GM19239 (cell line): Measurements from ENCODE around the gene ZC3H14.

Source experiments
- DNase-seq: peaks from one replicate; pipeline ENCODE4 v3.0.0; 2011; ENCODE audit warnings: low spot score; ENCODE audit not compliant: insufficient read length
- FAIRE-seq: peaks from 2 replicates; lab custom pipeline; 2011; peaks lifted over from hg19 to GRCh38; lab: Jason Lieb, UNC

Gene ZC3H14

GRCh38 chr14:88551094-88551870 is 11.6 kb upstream of the ZC3H14 start:
- DNase-seq: no peak
- FAIRE-seq: no peak

- no peak for FAIRE-seq
- no peak for DNase-seq
Measured at GRCh38 chr14:88551980-88552431, 10.8 kb upstream of the ZC3H14 start.

GRCh38 chr14:88552876-88553275 is 10.0 kb upstream of the ZC3H14 start:
- DNase-seq (no peak), FAIRE-seq (peak; percentile 57)

- DNase-seq (no peak), FAIRE-seq (no peak)
Measured at GRCh38 chr14:88553886-88554456, 8.9 kb upstream of the ZC3H14 start.

GRCh38 chr14:88554457-88555286 is 8.2 kb upstream of the ZC3H14 start, which contains the start of gene PTPN21:
TSS of gene PTPN21 (minus strand) at chr14:88555007. CDS start at chr14:88550417, 4,590 bp downstream.
- DNase-seq (peak; percentile 42), FAIRE-seq (no peak)

- DNase-seq (no peak), FAIRE-seq (no peak)
Measured at GRCh38 chr14:88556581-88556980, 6.3 kb upstream of the ZC3H14 start.

- FAIRE-seq (no peak), DNase-seq (no peak)
Measured at GRCh38 chr14:88559852-88560251, 3.0 kb upstream of the ZC3H14 start.

- FAIRE-seq (no peak), DNase-seq (no peak)
Measured at GRCh38 chr14:88562532-88562830, 356 bp upstream of the ZC3H14 start.

GRCh38 chr14:88563845-88564244 is 1.0 kb downstream of the ZC3H14 start:
- DNase-seq: no peak
- FAIRE-seq: no peak

GRCh38 chr14:88565427-88565826 is 2.6 kb downstream of the ZC3H14 start:
- DNase-seq (no peak), FAIRE-seq (no peak)

GRCh38 chr14:88568196-88568595 is 5.4 kb downstream of the ZC3H14 start:
- FAIRE-seq: no peak
- no peak for DNase-seq

GRCh38 chr14:88572117-88572516 is 9.3 kb downstream of the ZC3H14 start:
- FAIRE-seq (no peak), DNase-seq (no peak)

GRCh38 chr14:88576222-88576621 is 13.4 kb downstream of the ZC3H14 start:
- DNase-seq (no peak), FAIRE-seq (no peak)

- FAIRE-seq (no peak), DNase-seq (no peak)
Measured at GRCh38 chr14:88584451-88584850, 21.6 kb downstream of the ZC3H14 start.

- no peak for DNase-seq
- FAIRE-seq: no peak
Measured at GRCh38 chr14:88588081-88588480, 25.2 kb downstream of the ZC3H14 start.

GRCh38 chr14:88590173-88590572 is 27.3 kb downstream of the ZC3H14 start:
- no peak for FAIRE-seq
- DNase-seq: no peak

- FAIRE-seq (no peak), DNase-seq (no peak)
Measured at GRCh38 chr14:88592031-88592430, 29.2 kb downstream of the ZC3H14 start.

GRCh38 chr14:88597038-88597437 is 34.2 kb downstream of the ZC3H14 start:
- DNase-seq (no peak), FAIRE-seq (no peak)

GRCh38 chr14:88597601-88598000 is 34.8 kb downstream of the ZC3H14 start:
- FAIRE-seq (no peak), DNase-seq (no peak)

GRCh38 chr14:88598097-88598675 is 35.3 kb downstream of the ZC3H14 start:
- FAIRE-seq (no peak), DNase-seq (no peak)

GRCh38 chr14:88599326-88599725 is 36.5 kb downstream of the ZC3H14 start:
- DNase-seq (no peak), FAIRE-seq (peak; percentile 8)
